HL-60 (cell line): ENCODE data around the gene CRLF2.

Experiments used
- DNase-seq, 2 experiments: peaks; one replicate each; pipeline ENCODE4 v3.0.0-alpha.2; 2010 to 2020; ENCODE audit warnings: low read depth in 1 of 2, low spot score in 1 of 2
- H3K27ac ChIP-seq: fragments of 250-450 bp; sonication (Bioruptor Pico); replicated peaks from 2 replicates; pipeline ENCODE4 v1.5.1; 2020; ENCODE audit warnings: mild to moderate bottlenecking, moderate library complexity
- H3K27me3 ChIP-seq: fragments of 250-450 bp; sonication (Bioruptor Pico); 2 replicates; pipeline ENCODE4 v1.5.1; 2021; ENCODE audit warnings: mild to moderate bottlenecking, moderate library complexity; ENCODE audit not compliant: insufficient read depth, poor library complexity, severe bottlenecking
- H3K4me3 ChIP-seq: replicated peaks from 2 replicates; pipeline ENCODE4 v1.5.1; 2011; ENCODE audit warnings: mild to moderate bottlenecking, control low read depth, low read length; ENCODE audit not compliant: insufficient read depth
- CTCF ChIP-seq: IDR thresholded peaks from one replicate; pipeline ENCODE4 v1.5.1; 2011; ENCODE audit warnings: low read length, control low read depth, inconsistent platforms; ENCODE audit not compliant: insufficient read depth
- GABPA ChIP-seq: IDR thresholded peaks from 2 replicates; pipeline ENCODE4 v1.6.1; 2012; ENCODE audit warnings: low read depth
- POLR2AphosphoS5 ChIP-seq: IDR thresholded peaks from 2 replicates; pipeline ENCODE4 v1.6.1; 2012; ENCODE audit warnings: low read depth
- REST ChIP-seq: IDR thresholded peaks from 2 replicates; pipeline ENCODE4 v1.6.1; 2012; ENCODE audit warnings: low read depth; ENCODE audit not compliant: insufficient replicate concordance
- SPI1 ChIP-seq: IDR thresholded peaks from 2 replicates; pipeline ENCODE4 v1.6.1; 2012; ENCODE audit warnings: low read depth, mild to moderate bottlenecking, borderline replicate concordance

CRLF2 gene

GRCh38 chrX:1248331-1249061 lies 36.0 kb upstream of the CRLF2 start:
- peak in 1 of 2 experiments; percentile 40 for DNase-seq
- Histone ChIP-seq H3K27ac (peak overlapping the region; percentile 68), H3K27me3 (no peaks in the 10 kb centered on the region), H3K4me3 (no peak overlapping the region; the same call in 1 of the 2 replicates)
- no peak for TF ChIP-seq POLR2AphosphoS5
- TF ChIP-seq REST, result no peak
- no peak for TF ChIP-seq GABPA
- no peak for TF ChIP-seq SPI1
- no peak for TF ChIP-seq CTCF

GRCh38 chrX:1246816-1247215 lies 34.4 kb upstream of the CRLF2 start:
- DNase-seq, result peak in 1 of 2 experiments; percentile 87
- Histone ChIP-seq H3K27me3 (no peaks in the 10 kb centered on the region), H3K4me3 (no peak overlapping the region), H3K27ac (no peak overlapping the region)
- TF ChIP-seq GABPA, result no peak
- TF ChIP-seq CTCF, result peak; percentile 40

- DNase-seq, result peak in 1 of 2 experiments; percentile 21
- Histone ChIP-seq H3K27ac (no peak overlapping the region), H3K27me3 (no peaks in the 10 kb centered on the region), H3K4me3 (no peak overlapping the region)
- TF ChIP-seq POLR2AphosphoS5 (no peak), CTCF (no peak), SPI1 (no peak), REST (no peak), GABPA (no peak)
Observed at GRCh38 chrX:1244164-1245076, 32.0 kb upstream of the CRLF2 start.
